ENCODE results near the gene EXO1.
"Not testable (repeated sequence)": the region's sequence is repeated elsewhere in the genome, so short reads cannot be mapped to it uniquely, and the experiment has no call there.

The EXO1 gene

DNA sequence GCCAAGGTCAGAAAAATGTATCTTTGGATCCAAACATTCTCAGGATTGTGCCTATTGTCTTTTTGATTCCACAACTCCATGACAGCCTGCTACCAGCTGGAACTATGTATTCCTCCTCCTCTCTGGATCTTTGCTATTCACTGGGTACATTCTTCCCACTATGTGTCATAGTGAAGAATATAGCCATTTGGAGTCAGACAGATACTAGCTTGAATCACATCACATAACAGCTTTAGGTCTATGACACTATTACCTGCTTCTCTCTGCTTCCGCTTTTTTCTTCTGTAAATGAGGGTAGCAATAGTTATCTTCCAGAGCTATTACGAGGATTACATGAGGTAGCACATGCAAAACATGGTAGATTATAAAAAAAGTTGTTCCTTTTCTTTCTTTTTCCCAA is 5.4 kb upstream of the EXO1 start:
- Histone ChIP-seq H3K36me3 (ENCODE audit: insufficient read depth, insufficient read length, low read length) (no peaks in the 10 kb centered on the region), H3K27me3 (ENCODE audit: insufficient read depth, insufficient read length) (no peaks in the 10 kb centered on the region), H3K9me3 (ENCODE audit: insufficient read depth, low read length) (no peaks in the 10 kb centered on the region), H3K4me3 (ENCODE audit: insufficient read length, low read depth) (no peak overlapping the region), H3K4me1 (ENCODE audit: insufficient read depth, insufficient read length) (no peaks in the 10 kb centered on the region), H3K9ac (ENCODE audit: insufficient read length, low read depth) (no peak overlapping the region)
- DNase-seq (ENCODE audit: low read depth, low spot score): no peak
- TF ChIP-seq SUZ12 (IDR thresholded peaks at IDR 0.05; ENCODE audit: extremely low read depth, insufficient read depth, insufficient read length) (no peak), YY1 (IDR thresholded peaks at IDR 0.05; ENCODE audit: insufficient read depth, insufficient read length) (no peak), ZNF274 (IDR thresholded peaks at IDR 0.05; ENCODE audit: low read depth, low read length) (no peak)

DNA sequence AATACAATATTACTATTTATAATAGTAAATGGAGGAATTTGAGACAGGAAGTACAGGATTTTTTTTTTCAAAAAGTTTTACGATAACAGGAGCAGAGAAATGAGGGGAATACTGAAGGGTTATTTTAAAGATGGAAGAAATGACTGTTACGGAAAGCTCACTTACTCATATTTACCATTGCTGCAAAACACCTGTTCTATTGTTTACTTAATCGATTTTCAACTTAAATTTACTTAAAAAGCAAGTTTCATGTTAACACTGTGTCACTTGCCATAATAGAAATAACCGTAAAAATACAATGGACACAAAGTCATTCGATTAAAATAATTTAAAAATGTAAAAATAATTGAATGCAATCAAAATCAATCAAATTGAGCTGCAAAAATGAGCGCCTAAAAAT is 3.4 kb upstream of the EXO1 start:
- TF ChIP-seq SUZ12 (IDR thresholded peaks at IDR 0.05; ENCODE audit: extremely low read depth, insufficient read depth, insufficient read length) (no peak), ZNF274 (IDR thresholded peaks at IDR 0.05; ENCODE audit: low read depth, low read length) (no peak), YY1 (IDR thresholded peaks at IDR 0.05; ENCODE audit: insufficient read depth, insufficient read length) (no peak)
- no peaks in the 10 kb centered on the region for H3K9me3 ChIP-seq (ENCODE audit: insufficient read depth, low read length)
- H3K4me1 ChIP-seq (ENCODE audit: insufficient read depth, insufficient read length): no peaks in the 10 kb centered on the region
- H3K4me3 ChIP-seq (ENCODE audit: insufficient read length, low read depth): no peak overlapping the region
- no peak for DNase-seq (ENCODE audit: low read depth, low spot score)
- no peak overlapping the region for H3K9ac ChIP-seq (ENCODE audit: insufficient read length, low read depth)
- no peaks in the 10 kb centered on the region for H3K27me3 ChIP-seq (ENCODE audit: insufficient read depth, insufficient read length)
- H3K36me3 ChIP-seq (ENCODE audit: insufficient read depth, insufficient read length, low read length): peaks cover 10% of the 10 kb centered on the region

DNA sequence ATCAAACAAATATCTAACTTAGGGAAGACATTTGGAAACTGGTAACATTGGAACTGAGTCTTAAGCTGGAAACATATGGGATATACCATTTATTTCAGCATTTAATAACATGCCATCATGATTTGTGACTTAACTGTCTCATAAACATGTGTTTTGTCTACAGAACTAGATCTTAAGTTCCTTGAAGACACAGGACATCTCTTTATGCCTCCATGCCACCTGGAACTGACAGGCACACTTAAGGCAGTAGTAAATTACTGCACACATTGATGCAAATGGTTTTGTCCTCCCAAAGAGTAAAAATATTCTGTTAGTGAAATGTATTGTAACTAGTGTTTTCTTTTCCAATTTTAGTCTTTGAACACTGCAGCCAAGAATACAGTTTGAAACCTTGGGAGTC is 1.6 kb upstream of the EXO1 start:
- H3K4me1 ChIP-seq (ENCODE audit: insufficient read depth, insufficient read length): no peaks in the 10 kb centered on the region
- peaks cover 26% of the 10 kb centered on the region for H3K36me3 ChIP-seq (ENCODE audit: insufficient read depth, insufficient read length, low read length)
- no peak overlapping the region for H3K4me3 ChIP-seq (ENCODE audit: insufficient read length, low read depth)
- H3K9ac ChIP-seq (ENCODE audit: insufficient read length, low read depth): no peak overlapping the region
- H3K9me3 ChIP-seq (ENCODE audit: insufficient read depth, low read length): no peaks in the 10 kb centered on the region
- no peak for TF ChIP-seq YY1 (IDR thresholded peaks at IDR 0.05; ENCODE audit: insufficient read depth, insufficient read length)
- TF ChIP-seq SUZ12 (IDR thresholded peaks at IDR 0.05; ENCODE audit: extremely low read depth, insufficient read depth, insufficient read length): no peak
- no peak for TF ChIP-seq ZNF274 (IDR thresholded peaks at IDR 0.05; ENCODE audit: low read depth, low read length)
- no peaks in the 10 kb centered on the region for H3K27me3 ChIP-seq (ENCODE audit: insufficient read depth, insufficient read length)
- no peak for DNase-seq (ENCODE audit: low read depth, low spot score)

DNA sequence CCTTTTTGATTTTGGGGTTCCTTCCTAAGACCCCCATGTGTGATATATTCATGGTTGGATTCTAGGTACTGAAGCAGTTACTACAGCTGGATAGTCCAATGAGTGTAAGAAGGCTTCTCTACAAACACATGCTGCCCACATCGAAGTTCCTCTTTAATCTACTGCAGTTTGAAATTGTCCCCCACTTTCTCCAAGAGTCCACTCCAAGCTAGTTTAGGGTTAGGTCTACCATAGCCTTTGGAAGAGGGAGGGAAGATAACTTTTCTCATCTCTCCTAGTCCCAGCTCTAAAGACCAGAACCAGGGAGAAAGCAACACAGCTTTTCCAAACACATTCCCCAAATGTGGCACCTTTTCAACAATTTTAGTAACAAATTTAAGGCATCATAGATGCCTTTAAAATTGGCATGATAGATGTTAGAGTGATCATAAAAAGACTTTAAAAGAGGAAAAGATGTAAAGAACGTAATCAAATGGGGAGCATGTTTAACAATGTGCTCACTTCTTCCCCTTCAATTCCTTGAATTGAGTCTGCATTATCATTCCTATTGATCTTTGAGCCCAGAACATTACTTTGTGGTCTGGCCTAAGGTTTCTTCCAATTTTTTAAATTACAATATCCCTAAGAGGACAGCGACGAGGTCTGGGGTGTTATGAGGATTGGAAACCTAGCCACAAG is 1.0 kb upstream of the EXO1 start:
- H3K4me1 ChIP-seq (ENCODE audit: insufficient read depth, insufficient read length): no peaks in the 10 kb centered on the region
- H3K9me3 ChIP-seq (ENCODE audit: insufficient read depth, low read length): no peaks in the 10 kb centered on the region
- H3K9ac ChIP-seq (ENCODE audit: insufficient read length, low read depth): peak overlapping the region; percentile 96
- peak overlapping the region; percentile 97 for H3K4me3 ChIP-seq (ENCODE audit: insufficient read length, low read depth)
- no peaks in the 10 kb centered on the region for H3K27me3 ChIP-seq (ENCODE audit: insufficient read depth, insufficient read length)
- TF ChIP-seq YY1 (IDR thresholded peaks at IDR 0.05; ENCODE audit: insufficient read depth, insufficient read length): no peak
- no peak for TF ChIP-seq SUZ12 (IDR thresholded peaks at IDR 0.05; ENCODE audit: extremely low read depth, insufficient read depth, insufficient read length)
- TF ChIP-seq ZNF274 (IDR thresholded peaks at IDR 0.05; ENCODE audit: low read depth, low read length): no peak
- DNase-seq (ENCODE audit: low read depth, low spot score): no peak
- peaks cover 32% of the 10 kb centered on the region for H3K36me3 ChIP-seq (ENCODE audit: insufficient read depth, insufficient read length, low read length)

DNA sequence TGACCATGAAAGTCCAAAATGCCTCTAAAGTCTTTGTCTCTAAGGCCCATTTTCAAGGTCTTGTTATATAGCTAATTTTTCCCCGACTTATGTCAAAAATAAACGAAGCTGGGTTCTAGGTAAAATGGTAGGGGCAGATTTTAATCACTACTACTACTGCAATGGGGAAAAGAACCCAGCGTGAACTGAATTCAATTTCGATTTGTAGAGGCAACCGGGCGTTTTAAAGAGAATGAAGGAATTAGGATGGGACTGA is 536 bp upstream of the EXO1 start:
- H3K9me3 ChIP-seq (ENCODE audit: insufficient read depth, low read length): no peaks in the 10 kb centered on the region
- DNase-seq (ENCODE audit: low read depth, low spot score): no peak
- no peaks in the 10 kb centered on the region for H3K4me1 ChIP-seq (ENCODE audit: insufficient read depth, insufficient read length)
- TF ChIP-seq SUZ12 (IDR thresholded peaks at IDR 0.05; ENCODE audit: extremely low read depth, insufficient read depth, insufficient read length) (no peak), YY1 (IDR thresholded peaks at IDR 0.05; ENCODE audit: insufficient read depth, insufficient read length) (no peak), ZNF274 (IDR thresholded peaks at IDR 0.05; ENCODE audit: low read depth, low read length) (no peak)
- H3K4me3 ChIP-seq (ENCODE audit: insufficient read length, low read depth): peak overlapping the region; percentile 97
- no peaks in the 10 kb centered on the region for H3K27me3 ChIP-seq (ENCODE audit: insufficient read depth, insufficient read length)
- peaks cover 37% of the 10 kb centered on the region for H3K36me3 ChIP-seq (ENCODE audit: insufficient read depth, insufficient read length, low read length)
- peak overlapping the region; percentile 96 for H3K9ac ChIP-seq (ENCODE audit: insufficient read length, low read depth)

DNA sequence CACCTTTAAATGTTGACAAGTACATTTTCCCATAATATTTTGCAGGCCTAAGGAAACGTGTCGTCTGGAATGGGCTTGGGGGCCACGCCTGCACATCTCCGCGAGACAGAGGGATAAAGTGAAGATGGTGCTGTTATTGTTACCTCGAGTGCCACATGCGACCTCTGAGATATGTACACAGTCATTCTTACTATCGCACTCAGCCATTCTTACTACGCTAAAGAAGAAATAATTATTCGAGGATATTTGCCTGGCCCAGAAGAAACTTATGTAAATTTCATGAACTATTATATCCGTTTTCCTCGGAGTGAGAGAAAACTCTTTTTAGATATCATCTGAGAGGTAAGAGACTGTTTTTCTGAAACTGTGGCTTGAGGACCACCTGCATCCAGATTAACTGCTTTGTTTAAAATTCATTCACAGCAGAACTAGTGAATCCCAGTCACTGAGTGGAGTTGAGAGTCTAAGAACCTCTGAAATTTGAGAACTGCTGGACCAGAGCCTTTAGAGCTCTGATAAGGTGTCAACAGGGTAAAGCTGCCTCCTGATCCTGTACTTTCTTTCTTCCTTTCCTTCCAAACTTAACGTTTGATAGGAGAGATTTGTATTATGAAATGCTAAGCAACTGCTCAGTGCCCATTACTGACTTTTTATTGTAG is 811 bp downstream of the EXO1 start:
- no peaks in the 10 kb centered on the region for H3K4me1 ChIP-seq (ENCODE audit: insufficient read depth, insufficient read length)
- H3K36me3 ChIP-seq (ENCODE audit: insufficient read depth, insufficient read length, low read length): peaks cover 51% of the 10 kb centered on the region
- TF ChIP-seq YY1 (IDR thresholded peaks at IDR 0.05; ENCODE audit: insufficient read depth, insufficient read length) (no peak), SUZ12 (IDR thresholded peaks at IDR 0.05; ENCODE audit: extremely low read depth, insufficient read depth, insufficient read length) (no peak), ZNF274 (IDR thresholded peaks at IDR 0.05; ENCODE audit: low read depth, low read length) (no peak)
- H3K27me3 ChIP-seq (ENCODE audit: insufficient read depth, insufficient read length): no peaks in the 10 kb centered on the region
- H3K9ac ChIP-seq (ENCODE audit: insufficient read length, low read depth): peak overlapping the region; percentile 96
- H3K9me3 ChIP-seq (ENCODE audit: insufficient read depth, low read length): no peaks in the 10 kb centered on the region
- DNase-seq (ENCODE audit: low read depth, low spot score): no peak
- peak overlapping the region; percentile 97 for H3K4me3 ChIP-seq (ENCODE audit: insufficient read length, low read depth)

DNA sequence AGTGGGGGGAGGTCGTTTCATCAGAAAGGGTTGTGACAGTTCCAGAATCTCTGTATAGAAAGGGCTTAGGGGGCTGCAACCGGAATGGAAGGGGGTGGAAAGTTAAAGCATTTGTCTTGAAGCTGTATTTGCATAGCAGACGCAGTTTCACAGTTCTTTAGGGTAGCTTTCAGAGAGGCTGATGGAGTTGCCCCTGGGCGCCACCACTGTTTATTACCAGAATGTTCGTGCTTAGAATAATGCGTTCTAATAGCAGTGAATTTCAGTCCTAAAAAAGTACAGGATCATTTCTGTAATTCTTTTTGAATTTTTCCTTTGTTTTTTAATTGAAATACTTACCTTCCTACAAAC is 1.3 kb downstream of the EXO1 start:
- TF ChIP-seq ZNF274 (IDR thresholded peaks at IDR 0.05; ENCODE audit: low read depth, low read length): no peak
- TF ChIP-seq YY1 (IDR thresholded peaks at IDR 0.05; ENCODE audit: insufficient read depth, insufficient read length): no peak
- no peak for TF ChIP-seq SUZ12 (IDR thresholded peaks at IDR 0.05; ENCODE audit: extremely low read depth, insufficient read depth, insufficient read length)
- DNase-seq (ENCODE audit: low read depth, low spot score): no peak
- H3K36me3 ChIP-seq (ENCODE audit: insufficient read depth, insufficient read length, low read length): peaks cover 55% of the 10 kb centered on the region

DNA sequence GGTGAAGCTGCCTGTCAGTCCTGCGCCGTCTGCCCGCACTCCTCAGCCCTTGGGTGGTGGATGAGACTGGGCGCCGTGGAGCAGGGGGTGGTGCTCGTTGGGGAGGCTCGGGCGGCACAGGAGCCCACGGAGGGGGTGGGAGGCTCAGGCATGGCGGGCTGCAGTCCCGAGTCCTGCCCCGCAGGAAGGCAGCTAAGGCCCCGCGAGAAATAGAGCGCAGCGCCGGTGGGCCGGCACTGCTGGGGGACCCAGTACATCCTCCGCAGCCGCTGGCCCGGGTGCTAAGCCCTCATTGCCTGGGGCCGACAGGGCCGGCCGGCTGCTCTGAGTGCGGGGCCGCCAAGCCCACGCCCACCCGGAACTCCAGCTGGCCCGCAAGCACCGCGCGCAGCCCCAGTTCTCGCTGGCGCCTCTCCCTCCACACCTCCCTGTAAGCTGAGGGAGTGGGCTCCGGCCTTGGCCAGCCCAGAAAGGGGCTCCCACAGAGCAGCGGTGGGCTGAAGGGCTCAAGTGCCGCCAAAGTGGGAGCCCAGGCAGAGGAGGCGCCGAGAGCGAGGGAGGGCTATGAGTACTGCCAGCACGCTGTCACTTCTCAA is 7.6 kb downstream of the EXO1 start:
- not testable (repeated sequence) for H3K9me3 ChIP-seq (ENCODE audit: insufficient read depth, low read length); H3K4me1 ChIP-seq (ENCODE audit: insufficient read depth, insufficient read length); H3K4me3 ChIP-seq (ENCODE audit: insufficient read length, low read depth); H3K9ac ChIP-seq (ENCODE audit: insufficient read length, low read depth); H3K27me3 ChIP-seq (ENCODE audit: insufficient read depth, insufficient read length); DNase-seq (ENCODE audit: low read depth, low spot score)
- H3K36me3 ChIP-seq (ENCODE audit: insufficient read depth, insufficient read length, low read length): peaks cover 82% of the 10 kb centered on the region

More for the DNA sequence above, 1.3 kb downstream of the EXO1 start:
- Histone ChIP-seq H3K4me1 (ENCODE audit: insufficient read depth, insufficient read length) (no peaks in the 10 kb centered on the region), H3K9ac (ENCODE audit: insufficient read length, low read depth) (peak overlapping the region; percentile 96), H3K9me3 (ENCODE audit: insufficient read depth, low read length) (no peaks in the 10 kb centered on the region), H3K27me3 (ENCODE audit: insufficient read depth, insufficient read length) (no peaks in the 10 kb centered on the region), H3K4me3 (ENCODE audit: insufficient read length, low read depth) (peak overlapping the region; percentile 97)

Data from NT2/D1 (cell line).